Measurements from ENCODE around the gene VEPH1. TPM values are rescaled to one million over a fixed set of nuclear protein-coding genes. Genes with fewer than 3 reads are reported as not detected.

Gene VEPH1
- total RNA-seq, 1 experiment from 2014 or later: 0.51 TPM

- intact Hi-C loops (cut with micrococcal nuclease; ENCODE audit: unreplicated experiment) (no loop called here), in situ Hi-C loops (cut with HindIII; ENCODE audit: low pct_unique_long_range_greater_than_20kb, low sequenced_read_pairs) (no loop called here)
- H3K27me3 ChIP-seq (ENCODE audit: control insufficient read depth, insufficient read depth, low read length): no peaks in the 10 kb centered on the region
- ChIA-PET CTCF (no interaction called here), POLR2A (no interaction called here)
- BruUV-seq (replicated peaks): no TSS peak
- H3K27ac ChIP-seq (ENCODE audit: low read length): no peak overlapping the region
- no peak for TF ChIP-seq SIN3A (IDR thresholded peaks at IDR 0.05; ENCODE audit: borderline replicate concordance, insufficient read depth, low read depth, low read length)
- TF ChIP-seq REST (IDR thresholded peaks at IDR 0.05; ENCODE audit: insufficient read depth in 1 of 2, low read depth in 2 of 2, low read length in 1 of 2): no peak
- no peak for TF ChIP-seq CTCF (IDR thresholded peaks at IDR 0.05)
- no peak for TF ChIP-seq POLR2AphosphoS5 (IDR thresholded peaks at IDR 0.05; ENCODE audit: low read depth, low read length)
- TF ChIP-seq TCF7L2 (IDR thresholded peaks at IDR 0.05; ENCODE audit: low read depth, low read length): no peak
- no peaks in the 10 kb centered on the region for H3K9me3 ChIP-seq (ENCODE audit: control insufficient read depth, insufficient read depth, low read depth, low read length)
- H3K4me1 ChIP-seq (ENCODE audit: control insufficient read depth, insufficient read depth, low read length): no peaks in the 10 kb centered on the region
- H3K36me3 ChIP-seq (ENCODE audit: control insufficient read depth, insufficient read depth, low read length): no peaks in the 10 kb centered on the region
- H3K4me3 ChIP-seq (ENCODE audit: low read depth in 2 of 2, low read length in 2 of 2): no peak overlapping the region
- ATAC-seq (no peak), DNase-seq (ENCODE audit: low read depth, low spot score) (no peak)
These were observed 36.0 kb downstream of the VEPH1 start for GRCh38 chr3:157467200-157467599.

- Histone ChIP-seq H3K27ac (ENCODE audit: low read length) (no peak overlapping the region), H3K4me1 (ENCODE audit: control insufficient read depth, insufficient read depth, low read length) (no peaks in the 10 kb centered on the region), H3K36me3 (ENCODE audit: control insufficient read depth, insufficient read depth, low read length) (no peaks in the 10 kb centered on the region), H3K4me3 (ENCODE audit: low read depth in 2 of 2, low read length in 2 of 2) (no peak overlapping the region), H3K27me3 (ENCODE audit: control insufficient read depth, insufficient read depth, low read length) (no peaks in the 10 kb centered on the region), H3K9me3 (ENCODE audit: control insufficient read depth, insufficient read depth, low read depth, low read length) (no peaks in the 10 kb centered on the region)
- no peak for DNase-seq (ENCODE audit: low read depth, low spot score)
- POLR2A ChIA-PET: no interaction called here
- TF ChIP-seq POLR2AphosphoS5 (IDR thresholded peaks at IDR 0.05; ENCODE audit: low read depth, low read length) (no peak), CTCF (IDR thresholded peaks at IDR 0.05) (no peak), SIN3A (IDR thresholded peaks at IDR 0.05; ENCODE audit: borderline replicate concordance, insufficient read depth, low read depth, low read length) (no peak), REST (IDR thresholded peaks at IDR 0.05; ENCODE audit: insufficient read depth in 1 of 2, low read depth in 2 of 2, low read length in 1 of 2) (no peak), TCF7L2 (IDR thresholded peaks at IDR 0.05; ENCODE audit: low read depth, low read length) (no peak)
- intact Hi-C loops (cut with micrococcal nuclease; ENCODE audit: unreplicated experiment) (no loop called here), in situ Hi-C loops (cut with HindIII; ENCODE audit: low pct_unique_long_range_greater_than_20kb, low sequenced_read_pairs) (no loop called here)
- no peak for ATAC-seq
- CTCF ChIA-PET: no interaction called here
- no TSS peak for BruUV-seq (replicated peaks)
These were observed 37.5 kb downstream of the VEPH1 start for GRCh38 chr3:157465741-157466140.
